Kidney glomerular epithelial cell (primary cell): ENCODE data around the gene RNU4-1.
A peak's percentile ranks its signal among the peaks of the same experiment; 100 is the strongest.

Experiments used
- DNase-seq: peaks from one replicate; lab custom pipeline; 2025; lab: John Stamatoyannopoulos, UW

The RNU4-1 gene

GRCh38 chr12:120290609-120291305, 2.3 kb downstream of the RNU4-1 start:
- DNase-seq = no peak

- no peak for DNase-seq
These were observed 5.5 kb downstream of the RNU4-1 start for GRCh38 chr12:120287491-120287890.

DNA sequence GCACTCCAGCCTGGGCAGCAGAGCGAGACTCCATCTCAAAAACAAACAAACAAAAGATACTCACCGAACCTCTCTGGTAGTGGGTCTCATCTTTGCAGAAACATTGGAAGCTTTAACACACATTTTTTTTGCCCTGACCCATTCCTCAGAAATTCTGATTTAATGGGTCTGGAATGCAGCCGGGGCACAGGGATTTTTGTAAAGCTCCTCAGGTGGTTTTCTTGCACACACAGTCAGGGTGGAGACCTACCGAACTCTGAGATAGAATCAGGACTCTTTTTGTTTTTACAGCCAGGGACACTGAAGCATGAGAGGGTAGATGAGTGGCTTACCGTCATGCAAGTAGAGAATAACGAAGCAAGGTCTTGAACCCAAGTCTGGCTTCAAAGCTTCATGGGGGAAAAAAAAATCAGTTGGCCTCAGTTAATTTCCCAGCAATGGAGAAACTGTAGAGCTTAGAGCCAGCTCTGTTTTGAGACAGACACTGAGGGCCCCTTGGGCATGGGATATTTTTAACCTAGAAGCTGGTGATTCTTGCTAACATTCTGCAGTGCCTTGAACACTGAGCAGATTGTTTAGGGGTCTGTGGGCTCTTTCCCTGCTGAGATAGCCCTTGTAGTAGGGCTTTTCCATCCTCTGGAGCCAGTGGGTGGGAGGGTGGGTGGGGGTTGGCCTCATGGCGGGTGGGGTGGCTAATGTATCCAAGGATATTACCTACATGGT, 6.1 kb downstream of the RNU4-1 start:
- DNase-seq = no peak

GRCh38 chr12:120284381-120284780, 8.7 kb downstream of the RNU4-1 start:
- no peak for DNase-seq

DNA sequence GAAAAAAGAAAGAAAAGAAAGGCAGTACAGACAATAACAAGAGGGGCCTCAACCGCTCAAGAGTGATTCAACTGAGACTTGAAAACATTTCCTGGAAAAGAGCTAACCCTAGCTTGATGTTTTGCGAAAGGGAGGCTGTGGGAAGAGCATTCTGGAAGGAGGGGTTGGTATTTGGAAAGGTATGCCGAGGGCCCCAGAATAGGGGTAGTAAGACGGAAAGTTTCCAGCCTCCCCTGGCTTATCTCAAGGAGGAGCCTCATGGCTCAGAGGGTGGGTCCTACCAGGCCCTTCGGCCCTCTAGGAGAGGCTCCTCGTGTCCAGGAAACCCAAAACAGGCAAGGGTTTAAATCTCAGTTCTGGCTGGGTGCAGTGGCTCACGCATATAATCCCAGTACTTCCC, 9.7 kb downstream of the RNU4-1 start:
- no peak for DNase-seq

GRCh38 chr12:120278137-120279069, 14.6 kb downstream of the RNU4-1 start:
- DNase-seq = no peak

- no peak for DNase-seq
These were observed 16.3 kb downstream of the RNU4-1 start for GRCh38 chr12:120276734-120277133.

DNA sequence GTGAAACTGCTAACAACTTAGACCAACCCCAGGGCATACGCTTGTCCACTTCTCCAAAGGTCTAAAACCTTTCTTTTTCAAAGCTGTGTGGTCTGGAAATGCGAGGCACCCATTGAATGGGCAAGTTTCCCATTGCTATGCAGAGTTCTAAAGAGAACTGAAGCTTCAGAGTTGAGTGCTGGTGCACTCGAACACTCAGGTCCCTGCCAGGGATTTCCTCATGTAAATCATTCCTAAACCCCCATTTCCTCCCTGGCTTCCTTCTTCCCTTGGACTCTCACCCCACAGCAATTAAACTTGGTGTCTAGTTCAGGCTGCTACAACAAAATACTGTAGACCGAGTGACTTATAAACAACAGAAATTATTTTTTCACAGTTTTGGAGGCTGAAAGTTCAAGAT, 25.3 kb downstream of the RNU4-1 start:
- DNase-seq = no peak

GRCh38 chr12:120266180-120266870, 26.7 kb downstream of the RNU4-1 start:
- no peak for DNase-seq

GRCh38 chr12:120265473-120266179, 27.4 kb downstream of the RNU4-1 start, which contains the start of gene PXN:
Gene PXN (minus strand): TSS chr12:120265730. CDS start chr12:120265629, 101 bp downstream.
- DNase-seq = peak; percentile 52

- DNase-seq = no peak
These were observed 28.0 kb downstream of the RNU4-1 start for GRCh38 chr12:120264904-120265472.

DNA sequence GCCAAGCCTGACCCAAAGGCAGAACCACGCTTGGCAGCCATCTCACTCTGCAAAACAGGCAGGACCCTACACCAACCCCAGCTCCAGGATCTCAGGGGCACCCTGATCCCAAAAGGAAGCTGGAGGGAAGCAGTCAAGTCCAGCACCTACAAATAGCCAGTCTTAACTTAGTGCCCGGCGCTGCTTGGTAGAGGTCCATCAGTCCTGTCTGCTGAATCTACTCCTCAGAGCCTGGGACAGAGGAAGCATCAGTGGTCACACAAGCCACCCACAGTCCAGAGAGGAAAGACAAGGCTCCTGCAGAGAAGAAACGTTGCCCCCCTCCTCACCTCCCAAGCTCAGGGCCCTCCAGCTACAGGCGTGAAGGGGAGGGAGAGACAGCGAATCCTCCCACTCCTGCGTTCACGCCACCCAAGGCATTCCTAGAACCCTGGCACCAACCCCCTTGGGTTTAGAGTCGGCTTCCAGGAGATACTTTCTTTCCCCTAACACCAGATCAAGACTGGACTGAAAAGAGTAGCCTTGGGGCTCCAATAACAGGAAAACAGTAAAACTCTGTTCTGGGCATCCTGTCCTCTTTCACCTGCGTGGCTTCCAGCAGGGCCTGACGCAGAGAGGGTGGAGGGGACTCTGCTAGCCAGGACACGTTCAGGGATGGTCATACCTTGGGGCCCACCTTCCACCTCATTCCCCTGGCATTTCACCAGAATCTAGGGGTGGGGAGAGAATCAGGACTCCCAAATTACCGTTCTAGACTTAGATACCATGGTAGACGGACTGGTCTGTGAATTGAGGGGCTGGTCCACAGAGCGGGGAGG, 28.7 kb downstream of the RNU4-1 start:
- DNase-seq = no peak

DNA sequence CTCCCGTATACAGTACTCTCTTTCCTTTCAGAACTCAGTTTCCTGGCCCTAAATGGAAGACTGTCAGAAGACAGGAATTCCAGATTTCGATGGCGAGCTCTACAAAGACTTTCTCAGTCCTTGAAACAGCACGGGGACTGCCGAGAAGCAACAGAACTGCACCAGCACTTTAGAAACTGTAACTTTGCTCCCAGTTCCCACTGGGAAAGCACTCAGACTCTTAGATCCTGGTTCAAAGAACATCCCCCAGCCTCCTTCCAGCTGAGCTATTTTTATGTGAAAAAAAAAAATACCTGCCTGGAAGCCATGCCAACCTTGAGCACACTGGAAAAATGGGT, 29.3 kb downstream of the RNU4-1 start:
- no peak for DNase-seq

- peak; percentile 17 for DNase-seq
These were observed 29.9 kb downstream of the RNU4-1 start for GRCh38 chr12:120262852-120263747.

DNA sequence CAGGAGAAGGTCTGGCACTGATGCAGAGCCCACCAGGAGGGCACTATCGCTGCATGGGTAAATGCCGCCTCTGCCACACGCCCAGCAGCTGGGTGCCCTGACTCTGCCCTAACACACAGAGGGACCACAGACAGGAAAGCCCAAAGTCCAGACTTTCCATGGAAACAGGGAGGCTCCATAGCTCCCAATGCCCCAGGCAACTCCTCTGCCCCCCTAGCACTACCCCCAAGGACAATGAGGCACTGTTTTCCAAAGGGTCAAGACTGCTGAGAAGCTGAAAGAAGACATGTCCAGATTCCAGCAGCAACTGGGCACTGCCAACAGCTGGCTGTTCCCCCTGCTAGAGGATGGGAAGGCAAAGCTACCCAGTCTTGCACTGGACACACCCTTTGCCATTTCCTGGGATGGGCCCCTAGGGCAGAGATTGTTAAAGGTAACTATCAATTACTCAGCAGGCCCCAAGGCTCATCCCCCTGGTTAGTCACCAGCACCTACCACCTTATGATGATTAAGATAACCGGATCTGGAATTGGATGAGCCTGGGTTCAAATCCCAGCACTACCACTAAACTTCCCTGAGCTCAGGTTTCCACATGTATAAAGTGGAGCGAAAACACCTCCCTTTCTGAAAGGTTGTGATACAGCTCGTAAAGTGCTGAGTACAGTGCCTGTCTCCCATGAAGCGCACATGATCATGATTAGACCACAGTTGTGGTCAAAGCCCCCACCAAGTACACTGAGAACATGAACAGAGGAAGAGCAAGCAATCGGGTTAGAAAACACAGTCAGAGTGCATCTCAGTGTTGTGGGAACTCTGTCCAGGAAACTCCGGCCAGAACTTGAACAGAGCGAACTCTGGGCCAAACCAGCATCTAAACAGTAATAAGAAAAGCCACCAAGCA, 30.8 kb downstream of the RNU4-1 start:
- no peak for DNase-seq

DNA sequence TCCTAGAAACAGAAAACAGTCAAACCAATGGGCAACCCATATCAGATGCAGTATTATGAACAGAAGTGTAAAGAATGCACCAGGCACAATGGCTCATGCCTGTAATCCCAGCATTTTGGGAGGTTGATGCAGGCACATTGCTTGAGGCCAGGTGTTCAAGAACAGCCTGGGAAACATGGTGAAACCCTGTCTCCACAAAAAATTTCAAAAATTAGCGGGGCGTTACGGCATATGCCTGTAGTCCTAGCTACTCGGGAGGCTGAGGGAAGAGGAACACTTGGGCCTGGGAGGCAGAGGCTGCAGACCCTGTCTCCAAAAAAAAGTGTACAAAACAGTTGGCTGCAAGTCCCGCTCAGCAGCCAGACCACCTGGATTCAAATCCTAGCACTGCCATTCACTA, 32.4 kb downstream of the RNU4-1 start:
- no peak for DNase-seq

DNA sequence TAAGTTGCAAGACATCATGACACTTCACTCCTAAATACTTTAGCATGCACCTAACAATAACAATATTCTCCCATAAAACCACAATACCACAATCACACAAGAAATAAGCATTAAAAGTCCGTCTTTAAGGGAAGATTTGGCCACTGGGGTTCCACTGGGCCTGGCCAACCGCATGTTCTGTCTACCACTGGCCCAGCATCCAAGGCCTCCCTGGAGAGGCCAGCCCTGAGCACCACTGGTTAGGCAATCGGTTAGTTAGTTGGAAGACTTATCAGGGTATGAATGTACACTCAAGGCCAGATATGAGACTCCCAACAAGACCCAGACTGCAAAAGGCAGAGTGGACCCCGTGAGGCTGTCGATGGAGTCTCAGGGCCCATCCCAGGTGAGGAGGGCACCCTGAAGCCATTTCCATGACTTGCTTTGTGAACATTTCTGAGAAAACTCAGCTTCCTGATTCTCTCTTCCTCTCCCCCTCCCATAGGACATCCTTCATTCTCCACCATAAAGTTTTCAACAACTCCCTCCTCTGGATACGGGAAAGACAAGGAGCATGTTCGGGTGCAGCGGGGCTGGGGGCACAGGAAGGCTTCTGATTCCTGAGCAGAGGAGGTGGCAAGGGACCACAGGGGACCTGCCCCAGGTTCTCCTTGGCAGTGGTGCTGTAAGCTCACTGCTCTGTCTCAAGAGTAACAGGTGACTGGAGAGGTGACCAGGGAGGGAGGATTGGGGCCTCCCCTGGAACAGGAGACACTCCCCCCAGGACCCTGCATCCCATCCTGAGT, 33.4 kb downstream of the RNU4-1 start:
- no peak for DNase-seq
